ENCODE measurements around the gene TRABD2A.
A peak's percentile ranks its signal among the peaks of the same experiment; 100 is the strongest.
"Not testable (repeated sequence)": the region's sequence is repeated elsewhere in the genome, so short reads cannot be mapped to it uniquely, and the experiment has no call there.

TRABD2A gene, protein sequence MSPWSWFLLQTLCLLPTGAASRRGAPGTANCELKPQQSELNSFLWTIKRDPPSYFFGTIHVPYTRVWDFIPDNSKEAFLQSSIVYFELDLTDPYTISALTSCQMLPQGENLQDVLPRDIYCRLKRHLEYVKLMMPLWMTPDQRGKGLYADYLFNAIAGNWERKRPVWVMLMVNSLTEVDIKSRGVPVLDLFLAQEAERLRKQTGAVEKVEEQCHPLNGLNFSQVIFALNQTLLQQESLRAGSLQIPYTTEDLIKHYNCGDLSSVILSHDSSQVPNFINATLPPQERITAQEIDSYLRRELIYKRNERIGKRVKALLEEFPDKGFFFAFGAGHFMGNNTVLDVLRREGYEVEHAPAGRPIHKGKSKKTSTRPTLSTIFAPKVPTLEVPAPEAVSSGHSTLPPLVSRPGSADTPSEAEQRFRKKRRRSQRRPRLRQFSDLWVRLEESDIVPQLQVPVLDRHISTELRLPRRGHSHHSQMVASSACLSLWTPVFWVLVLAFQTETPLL

DNA sequence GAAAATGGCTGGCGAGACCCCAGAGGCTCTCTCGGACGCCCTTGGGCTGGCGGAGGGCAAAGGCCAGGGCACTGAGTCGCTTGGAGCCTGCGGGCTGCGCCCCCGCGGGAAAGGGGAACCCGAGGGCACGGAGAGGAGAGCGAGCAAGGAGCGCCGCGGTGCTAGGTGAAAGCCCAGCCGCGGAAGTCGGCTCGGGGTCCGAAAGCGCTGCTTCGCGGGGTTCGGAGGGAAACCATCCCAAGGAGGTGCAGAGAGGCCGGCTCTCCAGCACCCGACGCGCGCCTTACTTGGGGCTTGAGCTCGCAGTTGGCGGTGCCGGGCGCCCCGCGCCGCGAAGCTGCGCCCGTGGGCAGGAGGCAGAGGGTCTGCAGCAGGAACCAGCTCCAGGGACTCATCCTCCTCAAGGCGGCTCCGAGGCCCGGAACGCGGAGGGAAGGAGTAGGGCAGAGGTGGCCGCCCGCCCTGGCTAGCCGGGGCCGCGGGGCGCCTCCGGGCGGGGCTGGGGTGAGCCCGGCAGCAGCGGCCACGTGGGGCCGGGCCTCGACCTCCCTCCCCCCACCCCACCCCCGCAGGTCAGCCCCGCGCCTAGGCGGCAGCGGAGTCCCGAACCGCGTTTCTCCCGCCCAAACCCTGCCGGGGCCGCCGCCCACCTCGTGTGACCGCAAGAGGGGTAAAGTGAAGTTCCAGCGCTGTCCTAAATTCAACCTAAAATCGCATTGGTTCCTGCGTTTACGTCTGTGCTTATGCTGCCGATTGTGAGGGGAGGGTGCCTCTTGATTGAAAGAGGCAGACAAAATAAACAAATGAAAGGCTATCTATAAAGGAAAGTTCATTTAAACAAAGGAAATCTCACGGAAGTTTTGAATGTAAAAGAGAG is at the start of gene TRABD2A:
Gene TRABD2A, minus strand, starts transcription at position 440 of the 877 bp plus-strand sequence. Its CDS starts 45 bp downstream, at position 395.
- FAIRE-seq (no peak), DNase-seq (ENCODE audit: extremely low spot score, insufficient read length, low read depth) (no peak)

GRCh38 chr2:84927275-84927627 is 46.4 kb upstream of the TRABD2A start:
- DNase-seq (ENCODE audit: extremely low spot score, insufficient read length, low read depth) (no peak), FAIRE-seq (no peak)

DNA sequence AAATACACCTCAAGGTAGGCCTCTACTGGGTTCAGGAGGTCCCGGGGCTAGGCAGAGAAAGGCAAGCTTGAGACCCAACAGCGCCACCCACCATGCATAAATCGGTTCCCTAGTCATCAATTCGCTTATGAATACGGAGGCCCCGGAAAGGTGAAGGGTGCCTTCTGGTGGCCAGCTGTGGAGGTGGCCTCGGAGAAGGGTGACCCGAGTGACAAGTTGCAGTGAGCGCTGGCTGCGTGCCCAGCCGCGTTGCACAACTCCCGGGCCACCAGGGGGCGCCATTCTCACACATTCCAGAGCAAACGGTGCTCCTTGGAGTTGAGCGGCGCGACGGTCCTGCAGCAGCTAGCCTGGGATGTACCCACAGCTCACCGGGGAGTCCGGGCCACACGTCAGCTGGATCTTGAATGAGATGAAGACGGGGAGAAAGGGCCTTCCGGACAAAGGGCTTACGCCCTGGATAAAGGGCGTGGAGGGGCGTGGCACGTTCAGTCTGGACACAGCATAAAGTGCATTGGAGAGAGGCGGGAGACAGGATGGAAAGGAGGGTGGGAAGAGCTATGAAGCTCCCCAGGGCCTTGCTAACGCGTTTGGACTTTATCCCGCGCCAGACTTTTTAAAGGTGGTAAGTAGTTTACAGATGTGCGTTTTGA is 45.0 kb upstream of the TRABD2A start:
- peak; percentile 98 for FAIRE-seq
- DNase-seq (ENCODE audit: extremely low spot score, insufficient read length, low read depth) = no peak

DNA sequence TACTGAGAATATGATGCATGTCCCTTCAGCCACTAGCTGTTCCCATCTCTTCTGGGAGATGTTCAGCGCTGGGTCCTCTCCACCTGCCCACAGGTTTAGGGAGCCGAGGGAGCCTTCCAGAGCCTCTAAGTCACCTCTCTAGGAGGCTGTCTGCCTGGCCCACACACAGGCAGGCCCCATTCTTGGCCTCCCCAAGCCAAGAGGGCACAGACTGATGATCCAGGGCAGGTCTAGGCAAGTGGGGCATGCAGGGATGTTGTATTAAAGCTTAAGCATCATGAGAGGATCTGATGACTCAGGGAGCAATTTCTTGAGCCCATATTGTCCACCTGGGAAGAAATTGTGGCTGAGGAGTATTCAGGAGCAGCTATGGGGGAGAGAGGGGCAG is 44.4 kb upstream of the TRABD2A start:
- DNase-seq (ENCODE audit: extremely low spot score, insufficient read length, low read depth) = no peak
- no peak for FAIRE-seq

DNA sequence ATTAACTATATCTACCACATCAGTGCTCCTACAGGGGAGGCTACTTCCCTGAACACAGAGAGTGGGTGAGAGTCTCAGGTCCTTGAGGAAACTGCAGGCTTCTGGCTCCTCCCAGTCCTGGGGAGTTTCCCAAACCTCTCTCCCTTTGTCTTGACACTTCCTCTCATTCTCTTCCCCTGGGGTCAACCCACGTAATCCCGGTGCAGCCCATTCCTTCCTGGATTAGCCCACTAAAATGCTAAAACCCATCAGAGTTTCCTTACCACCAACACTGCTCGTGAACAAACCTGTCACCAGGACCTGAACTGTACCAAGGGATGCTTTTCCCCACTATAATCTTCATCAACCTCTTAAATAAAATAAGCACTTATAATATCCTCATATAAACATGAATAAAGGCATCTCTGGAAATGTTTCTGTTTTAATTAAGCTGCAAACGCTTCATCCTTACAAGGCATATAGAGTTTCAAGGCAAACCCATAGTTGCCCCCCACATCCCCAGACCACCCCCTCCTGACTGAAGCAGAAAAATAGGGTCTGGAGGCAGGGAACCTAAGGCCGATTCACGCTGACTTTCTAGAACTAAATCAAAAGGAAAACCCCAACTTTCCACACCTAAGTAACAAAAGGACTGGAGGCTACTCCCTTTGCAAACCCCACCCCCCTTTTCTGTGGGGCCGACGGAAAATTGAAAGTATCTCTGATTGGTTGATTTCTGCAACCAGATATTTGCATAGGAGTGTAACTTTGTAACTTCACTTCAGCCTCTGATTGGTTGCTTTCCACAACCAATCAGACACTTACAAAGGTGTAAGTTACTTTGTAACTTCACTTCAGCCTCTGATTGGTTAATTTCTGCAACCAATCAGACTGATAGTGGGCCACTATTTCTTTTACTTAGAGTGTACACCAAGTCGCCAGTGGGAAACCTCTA is 43.6 kb upstream of the TRABD2A start:
- DNase-seq (ENCODE audit: extremely low spot score, insufficient read length, low read depth) = no peak
- peak; percentile 77 for FAIRE-seq

DNA sequence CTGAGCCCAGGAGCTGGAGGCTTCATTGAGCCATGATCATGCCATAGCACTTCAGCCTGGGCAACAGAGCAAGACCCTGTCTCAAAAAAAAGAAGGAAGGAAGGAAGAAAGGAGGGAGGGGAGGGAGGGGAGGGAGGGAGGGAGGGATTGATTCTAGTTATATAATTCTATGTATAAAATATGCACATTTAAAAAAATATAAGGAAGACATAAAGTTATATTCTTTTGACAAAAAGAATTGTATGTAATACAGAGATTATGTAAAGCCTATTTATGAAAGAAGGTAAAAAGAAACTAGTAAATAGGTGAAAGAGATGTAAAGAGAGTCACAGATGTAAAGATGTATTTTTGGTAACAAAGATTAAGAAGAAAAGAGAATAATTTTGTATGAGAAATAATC is 42.1 kb upstream of the TRABD2A start:
- no peak for FAIRE-seq

DNA sequence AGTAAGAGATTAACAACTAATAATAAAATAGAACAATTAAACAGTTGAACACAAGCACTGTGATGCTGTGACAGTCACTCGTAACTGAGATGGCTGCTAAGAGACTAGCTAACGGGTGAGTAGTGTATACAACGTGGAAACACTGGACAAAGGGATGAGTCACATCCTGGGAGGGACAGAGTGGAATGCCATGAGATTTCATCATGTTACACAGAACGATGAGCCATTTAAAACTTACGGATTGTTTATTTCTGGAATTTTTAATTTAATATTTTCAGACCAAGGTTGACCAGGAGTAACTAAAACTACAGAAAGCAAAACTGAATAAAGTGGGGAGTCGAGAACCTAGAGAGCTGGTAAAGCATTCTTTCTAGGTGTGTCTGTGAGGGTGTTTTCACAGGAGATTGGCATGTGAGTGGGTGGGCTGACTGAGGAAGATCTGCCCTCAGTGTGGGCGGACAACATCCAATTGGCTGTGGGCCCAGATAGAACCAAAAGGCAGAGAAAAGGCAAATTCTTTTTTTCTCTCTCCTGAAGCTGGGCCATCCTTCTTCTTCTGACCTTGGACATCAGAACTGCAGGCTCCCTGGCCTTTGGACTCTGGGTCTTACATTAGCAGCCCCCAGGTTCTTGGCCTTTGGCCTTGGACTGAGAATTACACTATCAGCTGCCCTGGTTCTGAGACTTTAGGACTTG is 39.1 kb upstream of the TRABD2A start:
- DNase-seq (ENCODE audit: extremely low spot score, insufficient read length, low read depth) = no peak
- FAIRE-seq = peak; percentile 83

More for the DNA sequence above, 42.1 kb upstream of the TRABD2A start:
- no peak for DNase-seq (ENCODE audit: extremely low spot score, insufficient read length, low read depth)

DNA sequence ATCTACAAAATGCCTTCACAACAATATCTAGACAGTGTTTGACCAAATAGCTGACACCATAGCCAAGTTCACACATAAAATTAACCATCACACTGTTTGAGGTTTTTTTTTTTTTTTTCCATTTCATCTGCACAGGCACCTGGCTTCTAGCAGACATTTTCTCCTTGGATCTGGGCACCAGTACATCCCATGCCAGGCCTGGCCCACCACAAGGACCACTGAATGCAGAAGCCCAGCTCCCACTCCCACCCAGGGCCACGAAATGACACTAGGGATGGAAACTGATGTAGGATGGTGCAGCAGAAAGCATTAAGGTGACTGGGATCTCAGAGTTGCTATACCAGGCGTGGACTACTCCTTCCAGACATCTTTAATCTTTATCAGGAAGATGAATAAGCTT is 37.5 kb upstream of the TRABD2A start:
- FAIRE-seq = no peak
- no peak for DNase-seq (ENCODE audit: extremely low spot score, insufficient read length, low read depth)

DNA sequence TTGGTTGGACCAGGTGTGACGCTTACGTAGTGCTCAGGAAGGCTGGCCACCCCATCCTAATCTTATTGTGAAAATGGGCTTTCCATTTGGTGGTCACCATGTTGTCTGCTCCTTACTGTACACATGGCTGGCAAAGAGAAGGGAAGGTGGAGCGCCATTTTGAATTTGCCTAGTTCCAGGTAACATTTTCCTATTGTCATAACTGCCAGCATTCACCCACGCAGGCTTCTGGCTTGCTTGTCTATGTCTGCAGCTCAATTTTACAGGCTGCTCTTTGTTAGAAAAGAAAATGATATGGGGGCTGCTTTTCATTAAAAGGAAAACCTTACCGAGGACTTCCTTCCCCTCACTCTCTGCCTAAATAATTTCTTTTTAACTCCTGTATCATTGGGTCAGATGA is 36.9 kb upstream of the TRABD2A start:
- not testable (repeated sequence) for FAIRE-seq; DNase-seq (ENCODE audit: extremely low spot score, insufficient read length, low read depth)

GRCh38 chr2:84915675-84916074 is 34.8 kb upstream of the TRABD2A start:
- not testable (repeated sequence) for DNase-seq (ENCODE audit: extremely low spot score, insufficient read length, low read depth); FAIRE-seq

DNA sequence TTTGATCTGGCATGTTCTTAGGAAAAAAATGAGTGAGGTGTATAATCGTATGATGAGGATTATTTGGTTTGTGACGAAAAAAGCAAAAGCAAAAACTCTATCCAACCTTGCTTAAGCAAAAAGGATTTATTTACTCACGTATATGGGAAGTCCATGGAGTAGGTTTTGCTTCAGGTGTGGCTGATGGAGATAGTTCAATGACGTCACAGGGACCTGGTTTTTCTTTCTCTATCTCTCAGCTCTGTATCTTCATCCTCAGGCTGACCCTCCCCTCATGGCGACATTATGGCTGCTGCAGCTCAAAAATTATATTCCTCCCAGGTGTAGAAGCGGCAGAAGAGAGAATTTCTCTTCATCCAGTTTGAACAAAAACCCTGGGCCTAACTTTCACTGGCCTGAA is 33.5 kb upstream of the TRABD2A start:
- FAIRE-seq (no peak), DNase-seq (ENCODE audit: extremely low spot score, insufficient read length, low read depth) (no peak)

DNA sequence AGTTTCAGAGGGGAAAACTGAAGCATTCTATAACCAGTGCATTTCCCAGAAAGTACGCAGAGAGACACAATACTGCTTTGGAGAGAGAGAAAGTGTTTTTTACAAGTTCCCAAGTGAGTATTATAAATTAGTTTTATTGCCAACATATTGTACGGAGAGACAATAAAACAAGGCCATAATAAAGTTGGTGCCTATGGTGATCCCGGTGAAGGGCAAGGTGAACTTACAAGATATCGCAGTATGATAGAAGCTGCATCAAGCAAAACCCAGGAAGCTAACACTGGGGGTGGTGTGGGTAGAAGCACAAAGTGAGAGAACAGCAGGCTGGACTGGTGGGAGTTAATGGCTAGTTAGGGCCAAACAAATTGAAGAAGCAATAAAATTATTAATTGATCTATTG is 32.1 kb upstream of the TRABD2A start:
- FAIRE-seq = no peak
- DNase-seq (ENCODE audit: extremely low spot score, insufficient read length, low read depth) = no peak

- FAIRE-seq = no peak
- no peak for DNase-seq (ENCODE audit: extremely low spot score, insufficient read length, low read depth)
These were observed 30.3 kb upstream of the TRABD2A start for GRCh38 chr2:84911135-84911678.

GRCh38 chr2:84908948-84909713 is 28.2 kb upstream of the TRABD2A start:
- FAIRE-seq (no peak), DNase-seq (ENCODE audit: extremely low spot score, insufficient read length, low read depth) (no peak)

DNA sequence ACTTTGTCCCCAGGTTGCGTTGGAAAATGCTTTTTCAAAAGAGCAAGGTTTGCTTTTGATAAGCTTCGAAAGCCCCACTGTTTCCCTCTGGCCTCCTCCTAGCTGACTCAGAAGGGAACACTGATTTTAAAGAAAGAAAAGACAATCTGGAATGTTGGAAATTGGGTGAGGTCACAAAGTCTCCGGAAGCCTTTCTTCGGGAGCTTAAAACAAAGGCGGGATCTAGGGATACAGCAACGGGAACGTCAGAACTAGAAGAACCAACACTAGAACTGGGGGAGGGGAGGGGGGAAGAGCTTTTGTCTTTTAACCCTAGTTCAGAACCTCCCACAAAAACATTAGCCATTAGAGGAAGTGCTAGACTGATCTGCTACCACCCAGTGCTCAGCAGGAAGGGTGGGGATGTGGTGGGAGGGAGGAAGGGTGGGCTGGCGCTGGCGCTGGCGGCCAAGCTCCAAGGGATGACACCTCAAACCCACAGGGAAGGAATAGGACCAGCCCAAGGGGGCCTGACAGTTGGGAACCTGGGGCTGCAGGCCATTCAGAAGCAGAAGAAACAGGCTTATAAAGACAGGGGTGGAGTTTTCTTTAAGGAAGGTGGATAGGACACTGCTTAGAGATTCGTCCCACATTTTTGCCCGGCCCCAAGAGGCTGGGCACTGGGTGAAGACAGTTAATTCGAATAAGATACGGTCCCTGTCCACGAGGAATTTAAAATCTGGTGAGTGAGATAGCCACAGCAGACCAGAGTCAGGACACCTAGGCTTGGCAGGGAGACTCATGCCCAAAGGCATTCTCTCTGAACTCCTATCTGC is 26.2 kb upstream of the TRABD2A start:
- FAIRE-seq (peak; percentile 77), DNase-seq (ENCODE audit: extremely low spot score, insufficient read length, low read depth) (no peak)

- FAIRE-seq = no peak
- no peak for DNase-seq (ENCODE audit: extremely low spot score, insufficient read length, low read depth)
These were observed 25.4 kb upstream of the TRABD2A start for GRCh38 chr2:84906108-84906899.

Data from GM18507 (cell line).